B cell (primary cell): Measurements from ENCODE around the gene ATP8A2. TPM values are rescaled to one million over a fixed set of nuclear protein-coding genes. Genes with fewer than 3 reads are reported as not detected.

Experiments used
- ATAC-seq: fragments of 200-7000 bp; cut with Tn5 transposase; one replicate; pipeline ENCODE4 v1.10.0; 2021; ENCODE audit warnings: low read depth, mild to moderate bottlenecking, moderate number of reproducible peaks, moderate library complexity
- CTCF ChIA-PET: fragments of 350-600 bp; sonication (Branson Sonifier 250); formaldehyde crosslinking; loops from one replicate; lab custom pipeline; 2021; ENCODE audit warnings: antibody characterized with exemption, inconsistent platforms; lab: Charles Lee
- POLR2A ChIA-PET: fragments of 350-600 bp; sonication (Branson Sonifier 250); formaldehyde crosslinking; loops from one replicate; lab custom pipeline; 2021; ENCODE audit warnings: antibody characterized with exemption; lab: Charles Lee
- DNase-seq: peaks from one replicate; pipeline ENCODE4 v3.0.0; 2013
- H2AFZ ChIP-seq: 2 replicates; pipeline ENCODE4 v1.6.1; 2012; ENCODE audit warnings: mild to moderate bottlenecking, low read depth, low read length; ENCODE audit not compliant: insufficient read depth, poor library complexity, severe bottlenecking
- H3K27ac ChIP-seq, 2 donors: 1 replicate in 1 of 2; 2 replicates in 1 of 2; pipeline ENCODE4 v1.5.1; 2012 to 2013; ENCODE audit warnings: low read length in 2 of 2, mild to moderate bottlenecking in 2 of 2, moderate library complexity in 1 of 2
- H3K27me3 ChIP-seq, 4 experiments: fragments of 200-600 bp in 1 of 4; sonication (generic) in 1 of 4; replicated peaks in 1 of 4; 1 replicate in 2 of 4; 2 replicates in 2 of 4; pipeline versions ENCODE4 v1.6.1 to v1.7.0; 2013 to 2016; ENCODE audit warnings: low read length in 3 of 4, mild to moderate bottlenecking in 2 of 4, mixed read lengths in 1 of 4, moderate library complexity in 1 of 4; ENCODE audit not compliant: insufficient read depth in 4 of 4, control insufficient read depth in 3 of 4; ENCODE audit errors: control extremely low read depth in 1 of 4
- H3K36me3 ChIP-seq, 2 experiments: replicated peaks in 1 of 2; 1 replicate in 1 of 2; 2 replicates in 1 of 2; pipeline versions ENCODE4 v1.6.1 to v1.7.1; 2013; ENCODE audit warnings: low read length in 1 of 2; ENCODE audit not compliant: insufficient read depth in 2 of 2, control insufficient read depth in 1 of 2; ENCODE audit errors: control extremely low read depth in 1 of 2, extremely low read depth in 1 of 2
- H3K4me1 ChIP-seq, 2 donors: fragments of 200-600 bp in 1 of 2; sonication (generic) in 1 of 2; 1 replicate in 1 of 2; 2 replicates in 1 of 2; pipeline versions ENCODE4 v1.5.1 to v1.6.1; 2013 to 2017; ENCODE audit warnings: low read length in 2 of 2; ENCODE audit not compliant: control insufficient read depth in 2 of 2, insufficient read depth in 2 of 2
- H3K4me2 ChIP-seq: replicated peaks from 2 replicates; pipeline ENCODE3; 2012; ENCODE audit warnings: mild to moderate bottlenecking, low read depth, low read length; ENCODE audit not compliant: poor library complexity, severe bottlenecking
- H3K4me3 ChIP-seq, 5 experiments: fragments of 200-600 bp in 1 of 5; sonication (generic) in 1 of 5; 1 replicate in 3 of 5; 2 replicates in 2 of 5; pipeline versions ENCODE4 v1.5.1 to v1.7.0; 2011 to 2016; ENCODE audit warnings: low read length in 4 of 5, mild to moderate bottlenecking in 4 of 5, low read depth in 2 of 5, control low read depth in 1 of 5, moderate library complexity in 1 of 5; ENCODE audit not compliant: insufficient read depth in 1 of 5; ENCODE audit errors: control extremely low read depth in 1 of 5, extremely low read depth in 1 of 5
- H3K79me2 ChIP-seq: fragments of 200-600 bp; sonication (generic); one replicate; pipeline ENCODE4 v1.6.0; 2016; ENCODE audit warnings: low read length; ENCODE audit not compliant: control insufficient read depth, insufficient read depth
- H3K9ac ChIP-seq: fragments of 200-600 bp; sonication (generic); 2 replicates; pipeline ENCODE4 v1.6.1; 2017; ENCODE audit warnings: mild to moderate bottlenecking, low read length, moderate library complexity
- H3K9me3 ChIP-seq, 3 donors: one replicate each; pipeline versions ENCODE4 v1.6.1 to v1.7.1; 2013; ENCODE audit warnings: low read length in 2 of 3; ENCODE audit not compliant: control insufficient read depth in 2 of 3, insufficient read depth in 1 of 3; ENCODE audit errors: control extremely low read depth in 1 of 3
- H4K20me1 ChIP-seq: 2 replicates; pipeline ENCODE4 v1.6.0; 2012; ENCODE audit warnings: mild to moderate bottlenecking, low read length; ENCODE audit not compliant: insufficient read depth, control insufficient read depth, poor library complexity, severe bottlenecking
- H3K27ac Mint-ChIP-seq: one replicate; pipeline ENCODE4 v1.8.0; 2021; ENCODE audit warnings: mixed read lengths
- H3K27me3 Mint-ChIP-seq: one replicate; pipeline ENCODE4 v1.8.0; 2021; ENCODE audit warnings: mixed read lengths
- H3K4me1 Mint-ChIP-seq: one replicate; pipeline ENCODE4 v1.8.0; 2021; ENCODE audit warnings: mixed read lengths
- H3K4me3 Mint-ChIP-seq: one replicate; pipeline ENCODE4 v1.8.0; 2021; ENCODE audit warnings: mixed read lengths
- H3K9me3 Mint-ChIP-seq: one replicate; pipeline ENCODE4 v1.8.0; 2022; ENCODE audit warnings: mixed read lengths; ENCODE audit not compliant: insufficient read depth
- CTCF ChIP-seq: fragments of 200-600 bp; IDR thresholded peaks from one replicate; pipeline ENCODE4 v1.8.0; 2022; ENCODE audit warnings: antibody characterized with exemption, mild to moderate bottlenecking
- EZH2 ChIP-seq: IDR thresholded peaks from 2 replicates; pipeline ENCODE4 v1.6.1; 2012; ENCODE audit warnings: borderline replicate concordance, low read depth, mild to moderate bottlenecking, moderate library complexity, low read length; ENCODE audit not compliant: insufficient read depth, poor library complexity, severe bottlenecking
- whole genome bisulfite sequencing: methylation state at CpG from one replicate; pipeline ENCODE4 v1.1.5; 2013; ENCODE audit warnings: missing lambda C conversion rate; ENCODE audit not compliant: insufficient coverage; 5-methylcytosine and 5-hydroxymethylcytosine counted together
- intact Hi-C: fragments of 100-400 bp; cut with micrococcal nuclease; formaldehyde crosslinking; loops from one replicate; pipeline ENCODE4 v1.10.0; 2022
- polyA plus RNA-seq: library from polyadenylated mRNA; depleted of rRNA; stranded (reverse); fragments of >200 nt; gene quantifications from 2 replicates; pipeline ENCODE4 v1.2.3, GENCODE V29; 2012
- total RNA-seq, 2 donors: library from RNA; stranded (reverse); fragments of 120-200 nt in 1 of 2; gene quantifications; 1 replicate in 1 of 2; 2 replicates in 1 of 2; pipeline versions ENCODE4 v1.2.3 to v1.2.4, GENCODE V29; 2013 to 2022

The ATP8A2 gene
- total and polyA plus RNA-seq, 2 donors (not counting 1 experiment from before 2014, with no cell fraction given) = not detected

GRCh38 chr13:25453850-25454365 is 82.1 kb downstream of the ATP8A2 start:
- Histone ChIP-seq H3K4me2 (no peak overlapping the region), H4K20me1 (no peaks in the 10 kb centered on the region), H3K79me2 (no peaks in the 10 kb centered on the region), H3K4me3 (no peak overlapping the region), H3K4me1 (no peaks in the 10 kb centered on the region), H3K27me3 (no peaks in the 10 kb centered on the region), H2AFZ (no peak overlapping the region), H3K36me3 (no peaks in the 10 kb centered on the region), H3K27ac (no peak overlapping the region), H3K9me3 (peaks cover 0 to 3% (median 0%) of the 10 kb centered on the region in 3 donors), H3K9ac (no peak overlapping the region)
- intact Hi-C loops = no loop called here
- H3K9me3 Mint-ChIP-seq = no peaks in the 10 kb centered on the region
- DNase-seq = no peak
- no peak for ATAC-seq
- peaks cover 18% of the 10 kb centered on the region for H3K27me3 Mint-ChIP-seq
- no peak overlapping the region for H3K4me3 Mint-ChIP-seq
- POLR2A ChIA-PET = no interaction called here
- TF ChIP-seq CTCF (no peak), EZH2 (no peak)
- H3K4me1 Mint-ChIP-seq = no peaks in the 10 kb centered on the region
- CTCF ChIA-PET = no interaction called here
- WGBS = 95% methylated on average over 4 of the region's 7 CpGs
- no peak overlapping the region for H3K27ac Mint-ChIP-seq

GRCh38 chr13:25455146-25455545 is 83.4 kb downstream of the ATP8A2 start:
- Histone ChIP-seq H3K4me3 (no peak overlapping the region), H3K4me2 (no peak overlapping the region), H2AFZ (no peak overlapping the region), H3K27ac (no peak overlapping the region), H3K9ac (no peak overlapping the region), H3K27me3 (no peaks in the 10 kb centered on the region), H3K9me3 (peaks cover 0 to 3% (median 0%) of the 10 kb centered on the region in 3 donors), H3K79me2 (no peaks in the 10 kb centered on the region), H4K20me1 (no peaks in the 10 kb centered on the region), H3K36me3 (no peaks in the 10 kb centered on the region), H3K4me1 (no peaks in the 10 kb centered on the region)
- Mint-ChIP-seq H3K27me3 (peaks cover 24% of the 10 kb centered on the region), H3K4me1 (no peaks in the 10 kb centered on the region), H3K9me3 (peaks cover 3% of the 10 kb centered on the region), H3K4me3 (no peak overlapping the region), H3K27ac (no peak overlapping the region)
- ChIA-PET CTCF (no interaction called here), POLR2A (no interaction called here)
- DNase-seq = no peak
- TF ChIP-seq EZH2 (no peak), CTCF (no peak)
- WGBS = 97% methylated on average over 3 of the region's 3 CpGs
- intact Hi-C loops = no loop called here
- ATAC-seq = no peak
